Panc1 (cell line): ENCODE data around the gene MPP2. TPM values are rescaled to one million over a fixed set of nuclear protein-coding genes. Genes with fewer than 3 reads are reported as not detected.

Experiments used
- ATAC-seq: fragments of 200-7000 bp; cut with Tn5 transposase; 2 replicates; pipeline ENCODE4 v1.9.1; 2020; ENCODE audit warnings: mild to moderate bottlenecking, moderate library complexity
- BruUV-seq: library from RNA; stranded (reverse); fragments of 400-500 nt; replicated peaks from 2 replicates; lab custom pipeline; 2021; lab: Mats Ljungman, UMichigan
- CTCF ChIA-PET: fragments of 300-600 bp; sonication (Branson Sonifier 250); formaldehyde crosslinking; loops from one replicate; lab custom pipeline; 2022; ENCODE audit warnings: antibody characterized with exemption; lab: Charles Lee
- POLR2A ChIA-PET: fragments of 300-600 bp; sonication (Branson Sonifier 250); formaldehyde crosslinking; loops from one replicate; lab custom pipeline; 2022; ENCODE audit warnings: antibody characterized with exemption; lab: Charles Lee
- DNase-seq: peaks from one replicate; pipeline ENCODE4 v3.0.0-alpha.2; 2010; ENCODE audit warnings: low read depth, low spot score
- H3K27ac ChIP-seq: 2 replicates; pipeline ENCODE4 v1.5.1; 2011; ENCODE audit warnings: mild to moderate bottlenecking, low read length, inconsistent platforms
- H3K27me3 ChIP-seq: fragments of 200-500 bp; sonication (Bioruptor generic); 2 replicates; pipeline ENCODE4 v1.6.0; 2014; ENCODE audit warnings: low read length, inconsistent platforms; ENCODE audit not compliant: control insufficient read depth, insufficient read depth
- H3K36me3 ChIP-seq: fragments of 200-500 bp; sonication (Bioruptor generic); 2 replicates; pipeline ENCODE4 v1.5.1; 2014; ENCODE audit warnings: inconsistent platforms, mild to moderate bottlenecking, low read length, moderate library complexity; ENCODE audit not compliant: control insufficient read depth, insufficient read depth
- H3K4me1 ChIP-seq: 2 replicates; pipeline ENCODE4 v1.5.1; 2011; ENCODE audit warnings: inconsistent platforms, mild to moderate bottlenecking, low read length, moderate library complexity; ENCODE audit not compliant: control insufficient read depth, insufficient read depth
- H3K4me3 ChIP-seq, 2 experiments: 2 replicates each; pipeline ENCODE4 v1.5.1; 2011 to 2012; ENCODE audit warnings: low read depth in 2 of 2, low read length in 2 of 2, mild to moderate bottlenecking in 2 of 2, inconsistent platforms in 1 of 2, moderate library complexity in 1 of 2
- H3K9me3 ChIP-seq: fragments of 200-500 bp; sonication (Bioruptor generic); 2 replicates; pipeline ENCODE4 v1.5.1; 2014; ENCODE audit warnings: low read depth, mild to moderate bottlenecking, inconsistent platforms, low read length, moderate library complexity; ENCODE audit not compliant: control insufficient read depth, insufficient read depth
- POLR2AphosphoS5 ChIP-seq: IDR thresholded peaks from 2 replicates; pipeline ENCODE4 v1.6.1; 2012; ENCODE audit warnings: mild to moderate bottlenecking, low read depth, low read length, moderate library complexity
- SIN3A ChIP-seq: IDR thresholded peaks from 2 replicates; pipeline ENCODE4 v1.6.1; 2012; ENCODE audit warnings: low read depth, mild to moderate bottlenecking, low read length, moderate library complexity, borderline replicate concordance; ENCODE audit not compliant: insufficient read depth
- TCF7L2 ChIP-seq: IDR thresholded peaks from 2 replicates; pipeline ENCODE4 v1.6.1; 2011; ENCODE audit warnings: mild to moderate bottlenecking, low read depth, low read length, inconsistent platforms
- in situ Hi-C: cut with HindIII; loops from 2 replicates; pipeline ENCODE4 v1.10.0; 2016; ENCODE audit warnings: low sequenced_read_pairs, low pct_unique_long_range_greater_than_20kb
- intact Hi-C: fragments of 100-400 bp; cut with micrococcal nuclease; formaldehyde crosslinking; loops from one replicate; pipeline ENCODE4 v1.10.0; 2022; ENCODE audit not compliant: unreplicated experiment
- total RNA-seq: library from RNA; stranded (reverse); gene quantifications from one replicate; pipeline ENCODE4 v1.2.1, GENCODE V29; 2021; ENCODE audit not compliant: unreplicated experiment
- TF ChIP-seq, protein P1 (sequence below), 2 experiments: IDR thresholded peaks; 2 replicates each; pipeline ENCODE4 v1.6.1; 2011 to 2012; ENCODE audit warnings: low read depth in 2 of 2, control low read depth in 1 of 2, low read length in 1 of 2, mild to moderate bottlenecking in 1 of 2, moderate library complexity in 1 of 2; ENCODE audit not compliant: insufficient read depth in 1 of 2
- TF ChIP-seq, protein P2 (sequence below): fragments of 450-650 bp; IDR thresholded peaks from 2 replicates; pipeline ENCODE4 v1.5.1; 2017; ENCODE audit warnings: mild to moderate bottlenecking

Gene MPP2
- total RNA-seq, 1 experiment from 2014 or later: 3.5 TPM

DNA sequence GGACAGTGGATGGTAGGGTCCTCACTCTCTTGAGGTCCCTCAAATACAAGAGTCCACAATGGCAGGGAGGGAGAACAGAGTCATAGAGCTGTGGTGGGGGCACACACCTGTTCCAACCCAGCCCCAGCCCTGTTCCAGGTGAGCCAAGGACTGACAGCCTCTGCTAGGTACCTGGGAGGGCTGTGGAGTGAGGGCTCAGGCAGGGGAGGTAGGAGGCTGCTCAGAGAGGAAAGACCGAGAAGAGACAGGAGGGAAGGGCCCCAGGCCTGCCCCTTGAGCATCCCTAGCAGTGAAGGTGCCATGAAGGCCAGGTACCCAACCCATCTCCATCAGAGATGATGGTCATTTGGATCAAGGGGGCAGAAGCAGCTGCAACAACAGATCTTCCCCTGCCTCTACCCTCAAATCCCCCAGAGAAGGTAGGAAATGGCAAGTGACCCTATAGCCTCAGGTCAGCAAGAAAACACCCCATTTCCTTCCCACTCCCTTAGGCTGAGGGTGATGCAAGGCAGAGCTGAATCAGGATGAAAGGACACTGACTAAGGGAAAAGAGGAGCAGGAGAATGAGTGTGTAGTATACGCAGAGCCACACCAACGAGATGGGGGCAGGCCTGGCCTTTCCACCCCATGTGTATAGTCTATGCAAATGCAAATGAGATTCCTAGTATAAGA lies 31.7 kb downstream of the MPP2 start:
- Histone ChIP-seq H3K27me3 (no peaks in the 10 kb centered on the region), H3K9me3 (no peaks in the 10 kb centered on the region), H3K4me3 (no peak overlapping the region), H3K36me3 (no peaks in the 10 kb centered on the region), H3K4me1 (0 out of 2 replicates have a peak, but pooled peaks cover 4% of the 10 kb centered on the region), H3K27ac (no peak overlapping the region)
- no peak for TF ChIP-seq SIN3A
- TF ChIP-seq POLR2AphosphoS5: no peak
- TF ChIP-seq, protein P1, sequence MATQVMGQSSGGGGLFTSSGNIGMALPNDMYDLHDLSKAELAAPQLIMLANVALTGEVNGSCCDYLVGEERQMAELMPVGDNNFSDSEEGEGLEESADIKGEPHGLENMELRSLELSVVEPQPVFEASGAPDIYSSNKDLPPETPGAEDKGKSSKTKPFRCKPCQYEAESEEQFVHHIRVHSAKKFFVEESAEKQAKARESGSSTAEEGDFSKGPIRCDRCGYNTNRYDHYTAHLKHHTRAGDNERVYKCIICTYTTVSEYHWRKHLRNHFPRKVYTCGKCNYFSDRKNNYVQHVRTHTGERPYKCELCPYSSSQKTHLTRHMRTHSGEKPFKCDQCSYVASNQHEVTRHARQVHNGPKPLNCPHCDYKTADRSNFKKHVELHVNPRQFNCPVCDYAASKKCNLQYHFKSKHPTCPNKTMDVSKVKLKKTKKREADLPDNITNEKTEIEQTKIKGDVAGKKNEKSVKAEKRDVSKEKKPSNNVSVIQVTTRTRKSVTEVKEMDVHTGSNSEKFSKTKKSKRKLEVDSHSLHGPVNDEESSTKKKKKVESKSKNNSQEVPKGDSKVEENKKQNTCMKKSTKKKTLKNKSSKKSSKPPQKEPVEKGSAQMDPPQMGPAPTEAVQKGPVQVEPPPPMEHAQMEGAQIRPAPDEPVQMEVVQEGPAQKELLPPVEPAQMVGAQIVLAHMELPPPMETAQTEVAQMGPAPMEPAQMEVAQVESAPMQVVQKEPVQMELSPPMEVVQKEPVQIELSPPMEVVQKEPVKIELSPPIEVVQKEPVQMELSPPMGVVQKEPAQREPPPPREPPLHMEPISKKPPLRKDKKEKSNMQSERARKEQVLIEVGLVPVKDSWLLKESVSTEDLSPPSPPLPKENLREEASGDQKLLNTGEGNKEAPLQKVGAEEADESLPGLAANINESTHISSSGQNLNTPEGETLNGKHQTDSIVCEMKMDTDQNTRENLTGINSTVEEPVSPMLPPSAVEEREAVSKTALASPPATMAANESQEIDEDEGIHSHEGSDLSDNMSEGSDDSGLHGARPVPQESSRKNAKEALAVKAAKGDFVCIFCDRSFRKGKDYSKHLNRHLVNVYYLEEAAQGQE (IDR thresholded peaks at IDR 0.05; ENCODE audit: insufficient read depth in 1 of 2, low read depth in 2 of 2, low read length in 1 of 2): no peak
- TF ChIP-seq, protein P2, sequence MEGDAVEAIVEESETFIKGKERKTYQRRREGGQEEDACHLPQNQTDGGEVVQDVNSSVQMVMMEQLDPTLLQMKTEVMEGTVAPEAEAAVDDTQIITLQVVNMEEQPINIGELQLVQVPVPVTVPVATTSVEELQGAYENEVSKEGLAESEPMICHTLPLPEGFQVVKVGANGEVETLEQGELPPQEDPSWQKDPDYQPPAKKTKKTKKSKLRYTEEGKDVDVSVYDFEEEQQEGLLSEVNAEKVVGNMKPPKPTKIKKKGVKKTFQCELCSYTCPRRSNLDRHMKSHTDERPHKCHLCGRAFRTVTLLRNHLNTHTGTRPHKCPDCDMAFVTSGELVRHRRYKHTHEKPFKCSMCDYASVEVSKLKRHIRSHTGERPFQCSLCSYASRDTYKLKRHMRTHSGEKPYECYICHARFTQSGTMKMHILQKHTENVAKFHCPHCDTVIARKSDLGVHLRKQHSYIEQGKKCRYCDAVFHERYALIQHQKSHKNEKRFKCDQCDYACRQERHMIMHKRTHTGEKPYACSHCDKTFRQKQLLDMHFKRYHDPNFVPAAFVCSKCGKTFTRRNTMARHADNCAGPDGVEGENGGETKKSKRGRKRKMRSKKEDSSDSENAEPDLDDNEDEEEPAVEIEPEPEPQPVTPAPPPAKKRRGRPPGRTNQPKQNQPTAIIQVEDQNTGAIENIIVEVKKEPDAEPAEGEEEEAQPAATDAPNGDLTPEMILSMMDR: no peak
- no peak for TF ChIP-seq TCF7L2
- intact Hi-C loops: no loop called here
- in situ Hi-C loops: no loop called here
- BruUV-seq: no TSS peak
- ChIA-PET CTCF (no interaction called here), POLR2A (no interaction called here)
- no peak for ATAC-seq
- DNase-seq: no peak

DNA sequence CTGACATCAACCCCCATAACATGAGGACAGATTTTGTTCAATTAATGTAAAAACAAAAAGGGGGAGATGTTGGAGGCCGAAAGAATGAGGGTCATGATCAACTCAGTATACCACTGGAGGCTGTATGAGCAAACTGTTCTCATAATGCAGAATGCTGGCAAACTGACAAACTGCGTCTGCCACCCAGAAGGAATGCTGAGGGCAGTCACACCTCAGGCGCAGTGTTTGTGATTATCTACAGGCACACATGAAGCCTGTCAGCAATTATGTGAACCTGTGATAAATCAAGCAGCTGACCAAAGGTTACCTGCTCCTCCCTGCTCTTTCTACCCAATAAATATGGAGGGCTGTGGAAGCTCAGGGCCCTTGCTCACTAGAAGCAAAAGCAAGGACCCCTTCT lies 33.0 kb downstream of the MPP2 start:
- H3K9me3 ChIP-seq: no peaks in the 10 kb centered on the region
- no peak overlapping the region for H3K27ac ChIP-seq
- in situ Hi-C loops (no loop called here), intact Hi-C loops (no loop called here)
- no TSS peak for BruUV-seq
- H3K4me3 ChIP-seq: no peak overlapping the region
- TF ChIP-seq, protein P1 (IDR thresholded peaks at IDR 0.05; ENCODE audit: insufficient read depth in 1 of 2, low read depth in 2 of 2, low read length in 1 of 2): no peak
- H3K36me3 ChIP-seq: no peaks in the 10 kb centered on the region
- ATAC-seq (no peak), DNase-seq (no peak)
- ChIA-PET POLR2A (no interaction called here), CTCF (no interaction called here)
- 0 out of 2 replicates have a peak, but pooled peaks cover 4% of the 10 kb centered on the region for H3K4me1 ChIP-seq
- no peaks in the 10 kb centered on the region for H3K27me3 ChIP-seq
